Measurements from ENCODE around the gene CDCA3. TPM values are rescaled to one million over a fixed set of nuclear protein-coding genes. Genes with fewer than 3 reads are reported as not detected.

The CDCA3 gene
- total and polyA plus RNA-seq, 2 of the 13 experiments (the other 11 are each of a cell fraction or from before 2014, with no cell fraction given), result 32.7 to 56.5 TPM

DNA sequence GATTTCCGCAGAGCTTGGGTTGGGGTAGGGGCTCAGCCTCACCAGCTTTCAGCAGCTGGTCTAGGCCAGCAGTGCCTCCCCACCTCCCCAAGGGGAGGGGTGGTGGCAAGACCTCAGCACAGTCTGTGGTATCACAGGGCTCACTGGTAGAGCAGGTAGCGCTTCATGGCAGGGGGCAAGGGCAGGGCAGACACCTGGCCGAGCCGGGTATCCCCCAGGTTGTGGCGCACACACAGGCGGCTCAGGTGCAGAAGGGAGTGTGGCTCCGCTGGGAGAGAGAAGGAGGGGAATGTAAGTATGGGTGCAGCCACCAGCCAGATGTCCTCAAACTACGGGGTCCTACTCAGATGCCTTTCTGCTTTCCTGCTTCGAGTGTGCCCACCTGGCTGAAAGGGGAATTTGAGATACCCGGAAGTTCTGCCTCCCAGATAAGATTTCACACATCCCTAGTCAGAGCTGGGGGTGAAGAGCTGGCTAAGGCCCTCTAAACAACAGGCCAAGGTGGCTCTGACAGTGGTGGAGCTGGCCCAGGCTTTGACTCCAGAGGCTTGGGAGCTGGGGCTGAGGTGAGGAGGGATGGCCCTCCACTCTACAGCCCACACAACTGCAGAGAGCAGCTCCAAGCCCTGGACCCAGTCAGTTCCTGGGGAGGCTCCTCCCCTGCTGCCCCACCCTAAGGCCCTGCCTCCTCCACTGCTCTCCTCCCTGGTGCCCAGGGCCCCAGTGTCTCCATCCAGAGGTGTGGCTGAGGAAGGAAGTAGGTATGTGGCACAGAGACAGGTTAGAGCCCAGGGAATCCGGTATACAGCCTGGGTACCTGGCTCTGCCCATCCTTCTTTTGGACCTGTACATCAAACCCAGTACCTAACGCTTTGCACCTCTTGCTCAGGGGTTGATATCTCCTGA is 20.2 kb upstream of the CDCA3 start (continued):
- TF ChIP-seq HOXA7 (CRISPR knock-in tag; IDR thresholded peaks at IDR 0.05) (no peak), AGO1 (IDR thresholded peaks at IDR 0.05; ENCODE audit: low read depth, low read length, poor library complexity, severe bottlenecking) (peak; percentile 93), E2F5 (CRISPR knock-in tag; conservative IDR thresholded peaks at IDR 0.05) (no peak), ZEB1 (IDR thresholded peaks at IDR 0.05; ENCODE audit: insufficient replicate concordance, low read depth) (no peak), NFYC (CRISPR knock-in tag; IDR thresholded peaks at IDR 0.05) (no peak), TRIM24 (CRISPR knock-in tag; IDR thresholded peaks at IDR 0.05) (no peak), ZSCAN31 (CRISPR knock-in tag; IDR thresholded peaks at IDR 0.05; ENCODE audit: low read depth) (0 out of 2 replicates have a peak, but pooled peaks have one; percentile 31), HMG20B (CRISPR knock-in tag; conservative IDR thresholded peaks at IDR 0.05) (no peak), SPEN (CRISPR knock-in tag; IDR thresholded peaks at IDR 0.05; ENCODE audit: low read depth) (no peak), MEF2D (CRISPR knock-in tag; IDR thresholded peaks at IDR 0.05) (peak; percentile 46; the same call in 1 of the 2 replicates), ZNF580 (CRISPR knock-in tag; IDR thresholded peaks at IDR 0.05; ENCODE audit: borderline replicate concordance, low read depth) (no peak), POLR2AphosphoS2 (IDR thresholded peaks at IDR 0.05; ENCODE audit: low read depth, low read length) (peak; percentile 76), FOXK2 (IDR thresholded peaks at IDR 0.05) (no peak), BATF2 (CRISPR knock-in tag; IDR thresholded peaks at IDR 0.05) (0 out of 2 replicates have a peak, but pooled peaks have one; percentile 12), ZNF549 (CRISPR knock-in tag; IDR thresholded peaks at IDR 0.05) (no peak), RBM22 (optimal IDR thresholded peaks at IDR 0.05; ENCODE audit: low read length) (peak; percentile 30), SMAD9 (CRISPR knock-in tag; IDR thresholded peaks at IDR 0.05) (no peak), ZNF451 (CRISPR knock-in tag; IDR thresholded peaks at IDR 0.05) (no peak)
- TF ChIP-seq, protein P1, sequence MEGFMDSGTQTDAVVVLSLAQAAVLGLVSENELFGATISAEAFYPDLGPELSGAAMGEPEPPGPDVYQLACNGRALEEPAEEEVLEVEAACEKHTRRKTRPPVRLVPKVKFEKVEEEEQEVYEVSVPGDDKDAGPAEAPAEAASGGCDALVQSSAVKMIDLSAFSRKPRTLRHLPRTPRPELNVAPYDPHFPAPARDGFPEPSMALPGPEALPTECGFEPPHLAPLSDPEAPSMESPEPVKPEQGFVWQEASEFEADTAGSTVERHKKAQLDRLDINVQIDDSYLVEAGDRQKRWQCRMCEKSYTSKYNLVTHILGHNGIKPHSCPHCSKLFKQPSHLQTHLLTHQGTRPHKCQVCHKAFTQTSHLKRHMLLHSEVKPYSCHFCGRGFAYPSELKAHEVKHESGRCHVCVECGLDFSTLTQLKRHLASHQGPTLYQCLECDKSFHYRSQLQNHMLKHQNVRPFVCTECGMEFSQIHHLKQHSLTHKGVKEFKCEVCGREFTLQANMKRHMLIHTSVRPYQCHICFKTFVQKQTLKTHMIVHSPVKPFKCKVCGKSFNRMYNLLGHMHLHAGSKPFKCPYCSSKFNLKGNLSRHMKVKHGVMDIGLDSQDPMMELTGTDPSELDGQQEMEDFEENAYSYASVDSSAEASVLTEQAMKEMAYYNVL (CRISPR knock-in tag; IDR thresholded peaks at IDR 0.05; ENCODE audit: borderline replicate concordance), result no peak

Data from HepG2 (cell line).